ENCODE results near the gene PCBP2. TPM values are rescaled to one million over a fixed set of nuclear protein-coding genes. Genes with fewer than 3 reads are reported as not detected.

The PCBP2 gene
- total RNA-seq, 1 donor from 2014 or later: 1,001 TPM

DNA sequence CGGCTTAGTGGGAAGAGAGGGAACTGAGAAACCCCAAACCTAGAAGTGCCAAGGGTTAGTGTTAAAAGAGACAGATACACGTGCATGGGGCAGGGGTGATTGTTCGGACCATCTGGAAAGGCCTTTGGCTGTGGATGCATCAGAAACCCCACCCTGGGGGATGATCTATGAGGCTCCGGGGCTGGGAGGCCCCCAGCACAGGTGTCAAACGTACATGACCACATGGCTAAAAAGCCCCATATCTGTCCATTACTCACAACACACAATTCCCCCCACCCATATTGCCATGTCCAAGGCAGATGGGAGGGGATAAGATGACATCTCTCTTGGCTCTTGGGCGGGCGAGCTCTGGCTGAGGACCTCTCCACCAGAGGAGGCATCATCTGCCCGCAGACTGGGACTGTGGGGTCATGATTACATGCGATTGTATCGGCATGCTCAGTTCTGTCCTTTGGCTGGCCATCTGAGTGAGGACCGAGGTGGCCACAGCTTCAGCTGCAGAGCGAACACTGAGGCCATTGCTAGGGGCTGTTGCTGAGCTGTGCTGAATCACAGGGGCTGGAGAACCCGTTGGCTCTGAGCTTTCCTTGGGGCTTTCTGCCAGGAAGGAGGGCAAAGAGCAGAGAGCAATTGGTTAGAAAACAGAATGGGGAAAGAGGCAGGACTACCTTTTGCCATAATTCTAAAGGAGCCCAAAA lies 65.0 kb downstream of the PCBP2 start:
- Mint-ChIP-seq H3K36me3 (ENCODE audit: low read depth) (peaks cover 45% of the 10 kb centered on the region), H3K4me3 (ENCODE audit: low read depth) (no peak overlapping the region), H3K9me3 (no peaks in the 10 kb centered on the region), H3K4me1 (ENCODE audit: low read depth) (no peaks in the 10 kb centered on the region), H3K27me3 (ENCODE audit: low read depth) (no peaks in the 10 kb centered on the region), H3K27ac (no peak overlapping the region)
- intact Hi-C loops (cut with micrococcal nuclease): no loop called here
- DNase-seq (ENCODE audit: low spot score): no peak

DNA sequence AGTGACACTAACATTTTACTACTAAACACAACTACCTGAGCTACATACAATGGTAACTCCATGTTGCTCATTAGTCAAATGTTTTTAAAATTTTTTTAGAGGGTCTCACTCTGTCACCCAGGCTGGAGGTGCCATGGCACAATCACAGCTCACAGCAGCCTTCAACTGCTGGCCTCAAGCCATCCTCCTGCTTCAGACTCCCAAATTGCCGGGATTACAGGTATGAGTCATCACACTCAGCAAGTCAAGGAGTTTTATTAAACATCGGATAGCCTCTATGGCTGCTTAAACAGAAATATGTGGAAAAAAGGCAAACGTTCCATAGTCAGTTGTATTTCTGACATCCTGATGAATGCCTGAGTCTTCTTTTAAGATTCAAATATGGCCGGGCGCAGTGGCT lies 66.5 kb downstream of the PCBP2 start:
- H3K4me1 Mint-ChIP-seq (ENCODE audit: low read depth): no peaks in the 10 kb centered on the region
- no peak for DNase-seq (ENCODE audit: low spot score)
- peaks cover 60% of the 10 kb centered on the region for H3K36me3 Mint-ChIP-seq (ENCODE audit: low read depth)

DNA sequence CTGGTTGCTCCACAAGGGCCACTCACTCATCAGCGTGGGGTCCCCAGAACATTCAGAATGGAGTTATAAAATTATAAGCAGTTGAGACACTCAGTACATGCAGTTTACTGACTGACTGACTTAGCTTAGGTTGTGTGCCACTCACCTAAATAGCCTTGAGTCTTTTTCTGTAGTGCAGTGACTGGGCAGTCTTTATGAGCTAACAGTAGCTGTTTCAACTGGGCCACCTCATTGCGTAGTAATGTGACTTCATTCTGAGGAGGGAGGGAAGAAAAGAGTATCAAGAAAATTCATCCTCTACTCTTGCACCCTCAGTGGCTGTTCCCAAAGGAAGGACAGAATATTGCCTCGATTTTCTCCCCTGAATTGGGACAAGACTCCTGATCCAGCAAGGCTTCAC lies 71.2 kb downstream of the PCBP2 start:
- Mint-ChIP-seq H3K4me1 (ENCODE audit: low read depth) (no peaks in the 10 kb centered on the region), H3K36me3 (ENCODE audit: low read depth) (peaks cover 44% of the 10 kb centered on the region), H3K27ac (no peak overlapping the region), H3K27me3 (ENCODE audit: low read depth) (no peaks in the 10 kb centered on the region), H3K9me3 (no peaks in the 10 kb centered on the region), H3K4me3 (ENCODE audit: low read depth) (no peak overlapping the region)
- intact Hi-C loops (cut with micrococcal nuclease): no loop called here
- DNase-seq (ENCODE audit: low spot score): no peak

More for the DNA sequence above, 66.5 kb downstream of the PCBP2 start:
- intact Hi-C loops (cut with micrococcal nuclease): no loop called here
- Mint-ChIP-seq H3K27me3 (ENCODE audit: low read depth) (no peaks in the 10 kb centered on the region), H3K9me3 (no peaks in the 10 kb centered on the region), H3K27ac (no peak overlapping the region), H3K4me3 (ENCODE audit: low read depth) (no peak overlapping the region)

DNA sequence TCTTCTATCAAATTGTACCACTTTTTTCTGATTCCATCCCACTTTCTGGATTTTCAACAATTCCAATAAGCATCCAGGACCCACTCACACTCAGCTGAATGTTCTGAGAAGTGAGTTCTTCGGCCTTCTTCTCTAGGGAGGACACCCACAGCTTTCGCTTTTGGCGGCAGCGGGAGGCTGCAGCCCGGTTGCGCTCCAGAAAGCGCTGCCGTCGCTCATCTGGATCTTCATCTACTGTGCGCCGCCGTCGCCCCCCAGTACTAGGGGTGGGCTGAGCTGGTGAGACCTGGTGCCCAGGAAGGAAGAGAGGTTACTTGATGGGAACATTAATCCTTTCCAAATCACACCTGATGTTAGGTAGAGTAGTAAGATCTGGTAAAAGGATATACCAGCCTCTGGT lies 72.6 kb downstream of the PCBP2 start:
- no peaks in the 10 kb centered on the region for H3K4me1 Mint-ChIP-seq (ENCODE audit: low read depth)
- H3K4me3 Mint-ChIP-seq (ENCODE audit: low read depth): no peak overlapping the region
- H3K36me3 Mint-ChIP-seq (ENCODE audit: low read depth): peaks cover 47% of the 10 kb centered on the region
- intact Hi-C loops (cut with micrococcal nuclease): no loop called here
- DNase-seq (ENCODE audit: low spot score): no peak
- H3K9me3 Mint-ChIP-seq: no peaks in the 10 kb centered on the region
- H3K27ac Mint-ChIP-seq: no peak overlapping the region
- no peaks in the 10 kb centered on the region for H3K27me3 Mint-ChIP-seq (ENCODE audit: low read depth)

DNA sequence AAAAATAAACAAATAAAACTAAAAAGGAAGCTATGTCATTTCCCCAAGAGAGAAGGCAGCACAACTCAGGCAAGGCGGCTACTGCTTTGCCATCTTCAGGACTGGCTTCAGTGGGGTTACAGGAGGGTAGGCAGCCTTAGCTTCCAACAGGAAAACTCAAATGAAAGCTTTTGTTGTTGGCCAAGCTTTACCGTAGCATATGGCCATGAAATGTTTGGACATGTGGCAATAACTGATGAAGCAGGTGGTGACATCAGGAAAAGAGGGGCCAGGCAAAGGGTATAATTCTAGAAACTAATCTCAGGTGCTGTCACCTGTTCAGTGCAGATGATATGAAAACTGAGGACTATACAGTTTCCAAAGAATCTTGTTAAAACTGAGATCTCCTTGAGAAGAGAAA lies 78.2 kb downstream of the PCBP2 start:
- Mint-ChIP-seq H3K9me3 (no peaks in the 10 kb centered on the region), H3K27ac (no peak overlapping the region), H3K36me3 (ENCODE audit: low read depth) (peaks cover 38% of the 10 kb centered on the region), H3K4me3 (ENCODE audit: low read depth) (no peak overlapping the region), H3K27me3 (ENCODE audit: low read depth) (no peaks in the 10 kb centered on the region), H3K4me1 (ENCODE audit: low read depth) (no peaks in the 10 kb centered on the region)
- intact Hi-C loops (cut with micrococcal nuclease): no loop called here
- no peak for DNase-seq (ENCODE audit: low spot score)

Other genes starting within 250 kb of the PCBP2 start
- 200 and 208 TPM in 2 replicates for gene ITGB7, start 244.9 kb upstream of the PCBP2 start, total RNA-seq
- 38.5 and 40.1 TPM in 2 replicates for gene RARG, start 219.9 kb upstream of the PCBP2 start, total RNA-seq
- 72.6 and 75.3 TPM in 2 replicates for gene ESPL1, start 183.8 kb upstream of the PCBP2 start, total RNA-seq
- gene PFDN5, start 156.6 kb upstream of the PCBP2 start, total RNA-seq: 321 and 326 TPM in 2 replicates
- gene MYG1, start 152.4 kb upstream of the PCBP2 start, total RNA-seq: 87.2 and 99.0 TPM in 2 replicates
- 83.7 and 85.4 TPM in 2 replicates for gene AAAS, start 130.5 kb upstream of the PCBP2 start, total RNA-seq
- gene SP7, start 115.7 kb upstream of the PCBP2 start, total RNA-seq: 0.11 TPM in 1 of 2 replicates, not detected in the other
- gene SP1, start 71.9 kb upstream of the PCBP2 start, total RNA-seq: 66.4 and 67.9 TPM in 2 replicates
- gene AMHR2, start 28.2 kb upstream of the PCBP2 start, total RNA-seq: not detected in 2 replicates
- 178 and 198 TPM in 2 replicates for gene PRR13, start 10.4 kb upstream of the PCBP2 start, total RNA-seq
- gene MAP3K12, start 47.4 kb downstream of the PCBP2 start, total RNA-seq: 14.4 and 14.7 TPM in 2 replicates
- gene TARBP2, start 49.2 kb downstream of the PCBP2 start, total RNA-seq: 43.9 and 47.0 TPM in 2 replicates
- gene NPFF, start 55.4 kb downstream of the PCBP2 start, total RNA-seq: not detected in 2 replicates
- 28.0 and 32.0 TPM in 2 replicates for gene ATF7, start 174.3 kb downstream of the PCBP2 start, total RNA-seq
- 433 and 438 TPM in 2 replicates for gene ATP5MC2, start 224.0 kb downstream of the PCBP2 start, total RNA-seq